OCI-LY7 (cell line): ENCODE results near the gene SLC13A2.

Source experiments
- CTCF ChIP-seq: fragments of 200-600 bp; sonication (generic); conservative IDR thresholded peaks from 2 replicates; pipeline ENCODE4 v1.5.1; 2014; ENCODE audit warnings: mild to moderate bottlenecking, antibody characterized with exemption, low read length, moderate library complexity, mixed read lengths
- EZH2phosphoT487 ChIP-seq: fragments of 200-600 bp; sonication (generic); IDR thresholded peaks from 2 replicates; pipeline ENCODE4 v1.6.1; 2018; ENCODE audit warnings: low read depth, borderline replicate concordance, mild to moderate bottlenecking, mixed run types, antibody characterized with exemption, low read length, moderate library complexity, mixed read lengths

GRCh38 chr17:28527181-28527681, 53.8 kb downstream of the SLC13A2 start:
- TF ChIP-seq CTCF, result no peak
- no peak for TF ChIP-seq EZH2phosphoT487
